Left lobe of liver (tissue), 1 donor: ENCODE measurements around the gene DHX30. TPM values are rescaled to one million over a fixed set of nuclear protein-coding genes. Genes with fewer than 3 reads are reported as not detected.

ENCODE experiments used
- total RNA-seq: library from RNA; stranded (reverse); gene quantifications from one replicate; pipeline ENCODE4 v1.2.1, GENCODE V29; 2021
- donor health status: DM: no; HTN: yes; CAD: no.

The DHX30 gene
- total RNA-seq, 1 donor from 2014 or later = 27.8 TPM

Other genes with a start within 250 kb of the DHX30 start
- gene CSPG5, start 224.3 kb upstream of the DHX30 start, total RNA-seq = 0.48 TPM
- gene SMARCC1, start 21.2 kb upstream of the DHX30 start, total RNA-seq = 23.8 TPM
- 66.1 TPM for gene MAP4, start 213.3 kb downstream of the DHX30 start, total RNA-seq